NCI-H526 (cell line): ENCODE measurements around the gene DMBT1.
"Not testable (repeated sequence)": the region's sequence is repeated elsewhere in the genome, so short reads cannot be mapped to it uniquely, and the experiment has no call there.

Experiments
- DNase-seq, 2 experiments: peaks; one replicate each; lab custom pipeline; 2025; lab: John Stamatoyannopoulos, UW

The DMBT1 gene

DNA sequence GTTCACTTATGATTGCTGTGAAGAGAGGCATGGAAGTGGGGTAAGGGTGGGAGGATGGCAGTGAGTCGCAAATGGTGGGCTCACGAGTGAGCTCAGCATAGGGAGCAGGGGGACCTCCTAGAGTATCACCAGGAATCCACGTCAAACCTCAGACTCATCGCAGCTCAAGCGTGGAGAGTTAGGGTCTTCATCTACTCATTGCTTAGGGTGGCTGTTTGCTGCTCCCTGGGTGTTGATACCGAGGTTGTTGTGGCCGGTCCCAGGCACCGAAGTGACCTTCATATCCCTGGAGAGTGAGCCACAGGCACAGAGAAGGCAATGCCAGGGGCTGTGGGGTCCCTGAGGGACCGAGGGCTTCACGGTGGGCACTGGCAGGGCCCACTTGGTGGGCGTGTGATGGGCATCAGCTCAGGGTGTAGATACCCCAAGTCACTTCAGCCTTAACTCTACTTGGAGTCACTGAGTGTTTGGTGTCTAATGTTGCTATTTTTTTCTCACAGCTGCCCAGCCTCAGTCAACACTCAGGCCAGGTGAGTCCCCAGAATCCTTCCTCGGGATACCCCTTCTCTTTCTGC, 16.8 kb downstream of the DMBT1 start:
- no peak for DNase-seq

DNA sequence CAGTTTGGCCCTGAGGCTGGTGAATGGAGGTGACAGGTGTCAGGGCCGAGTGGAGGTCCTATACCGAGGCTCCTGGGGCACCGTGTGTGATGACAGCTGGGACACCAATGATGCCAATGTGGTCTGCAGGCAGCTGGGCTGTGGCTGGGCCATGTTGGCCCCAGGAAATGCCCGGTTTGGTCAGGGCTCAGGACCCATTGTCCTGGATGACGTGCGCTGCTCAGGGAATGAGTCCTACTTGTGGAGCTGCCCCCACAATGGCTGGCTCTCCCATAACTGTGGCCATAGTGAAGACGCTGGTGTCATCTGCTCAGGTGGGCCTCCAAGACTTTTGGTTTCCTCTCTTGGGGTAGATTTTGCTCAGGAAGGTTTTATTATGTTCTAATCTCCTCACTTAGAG, 25.5 kb downstream of the DMBT1 start:
- DNase-seq, result not testable (repeated sequence)

DNA sequence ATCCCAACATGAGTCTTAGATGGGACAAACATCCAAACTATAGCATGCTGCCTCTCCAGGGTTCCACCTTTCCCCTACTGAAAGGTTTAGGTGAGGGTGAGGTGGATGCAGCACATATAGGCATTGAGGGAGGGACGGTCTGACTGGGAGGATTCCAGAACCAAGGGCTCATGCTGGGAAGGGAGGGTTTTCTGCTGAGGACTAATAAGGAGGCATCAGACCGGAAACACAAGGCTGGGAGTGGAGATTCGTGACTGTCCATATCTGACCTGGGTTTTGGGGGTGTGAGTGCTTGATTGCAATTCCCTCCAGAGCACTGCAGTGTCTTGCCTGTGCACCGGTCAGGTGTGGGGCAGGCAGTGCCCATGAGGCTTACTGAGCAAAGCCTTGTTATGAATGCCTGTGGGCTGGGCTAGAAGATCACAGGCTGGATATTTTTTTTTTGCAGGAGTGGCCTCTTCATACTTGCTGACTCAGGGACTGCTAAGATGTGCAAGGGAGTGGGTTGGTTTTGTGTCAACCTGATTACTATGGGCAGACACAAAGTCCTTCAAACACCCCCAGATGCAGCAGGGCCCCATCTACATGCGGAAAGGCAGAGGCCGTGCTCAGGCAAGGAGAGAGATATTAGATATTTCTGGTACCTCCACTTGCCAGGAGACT, 26.7 kb downstream of the DMBT1 start:
- DNase-seq, result no peak

DNA sequence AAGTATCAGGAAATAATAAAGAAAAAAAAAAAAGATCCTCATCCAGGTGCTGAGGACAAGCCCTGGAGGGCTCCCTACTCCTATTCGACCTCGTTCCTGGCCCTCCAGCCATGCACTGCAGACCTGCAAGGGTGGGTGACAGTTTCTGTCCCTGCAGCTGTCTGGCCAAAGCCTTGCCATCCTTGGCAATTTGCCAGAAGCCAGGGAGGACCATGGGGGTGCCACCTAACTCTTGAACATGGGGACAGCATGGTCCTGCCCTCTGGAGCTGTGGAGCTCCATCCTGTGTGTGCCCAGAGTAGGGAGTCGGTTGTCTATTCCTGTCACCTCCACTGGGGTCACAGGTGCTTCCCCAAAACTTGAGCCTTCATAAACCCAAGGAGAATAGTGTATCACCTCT, 27.8 kb downstream of the DMBT1 start:
- DNase-seq, result no peak

DNA sequence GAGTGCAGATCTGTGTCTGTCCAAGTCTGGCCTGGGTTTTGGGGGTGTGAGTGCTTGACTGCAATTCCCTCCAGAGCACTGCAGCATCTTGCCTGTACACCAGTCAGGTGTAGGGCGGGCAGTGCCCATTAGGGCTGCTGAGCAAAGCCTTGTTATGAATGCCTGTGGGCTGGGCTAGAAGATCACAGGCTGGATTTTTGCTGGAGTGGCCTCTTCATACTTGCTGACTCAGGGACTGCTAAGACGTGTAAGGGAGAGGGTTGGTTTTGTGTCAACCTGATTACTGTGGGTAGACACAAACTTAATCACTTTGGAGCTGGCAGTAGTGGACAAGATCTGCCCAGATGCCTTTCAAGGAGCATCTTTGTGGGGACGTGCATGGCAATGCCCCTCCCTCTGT, 29.6 kb downstream of the DMBT1 start:
- no peak for DNase-seq

DNA sequence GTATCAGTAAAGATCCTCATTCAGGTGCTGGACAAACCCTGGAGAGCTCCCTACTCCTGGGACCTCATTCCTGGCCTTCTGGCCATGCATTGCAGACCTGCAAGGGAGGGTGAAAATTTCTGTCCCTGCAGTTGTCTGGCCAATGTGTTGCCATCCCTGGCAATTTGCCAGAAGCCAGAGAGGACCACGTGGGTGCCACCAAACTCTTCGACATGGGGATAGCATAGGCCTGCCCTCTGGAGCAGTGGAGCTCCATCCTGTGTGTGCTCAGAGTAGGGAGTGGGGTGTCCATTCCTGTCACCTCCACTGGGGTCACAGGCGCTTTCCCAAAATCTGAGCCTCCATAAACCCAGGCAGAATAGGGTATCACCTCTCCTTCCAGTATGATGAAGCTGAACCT, 31.2 kb downstream of the DMBT1 start:
- no peak for DNase-seq

DNA sequence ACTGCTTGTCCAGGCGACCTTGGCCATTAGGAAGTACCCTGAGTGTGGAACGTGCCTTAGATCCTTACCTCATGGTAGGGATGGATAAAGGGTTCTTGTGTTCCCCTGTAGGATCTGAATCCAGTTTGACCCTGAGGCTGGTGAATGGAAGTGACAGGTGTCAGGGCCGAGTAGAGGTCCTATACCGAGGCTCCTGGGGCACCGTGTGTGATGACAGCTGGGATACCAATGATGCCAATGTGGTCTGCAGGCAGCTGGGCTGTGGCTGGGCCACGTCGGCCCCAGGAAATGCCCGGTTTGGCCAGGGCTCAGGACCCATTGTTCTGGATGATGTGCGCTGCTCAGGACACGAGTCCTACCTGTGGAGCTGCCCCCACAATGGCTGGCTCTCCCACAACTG, 31.6 kb downstream of the DMBT1 start:
- no peak for DNase-seq

DNA sequence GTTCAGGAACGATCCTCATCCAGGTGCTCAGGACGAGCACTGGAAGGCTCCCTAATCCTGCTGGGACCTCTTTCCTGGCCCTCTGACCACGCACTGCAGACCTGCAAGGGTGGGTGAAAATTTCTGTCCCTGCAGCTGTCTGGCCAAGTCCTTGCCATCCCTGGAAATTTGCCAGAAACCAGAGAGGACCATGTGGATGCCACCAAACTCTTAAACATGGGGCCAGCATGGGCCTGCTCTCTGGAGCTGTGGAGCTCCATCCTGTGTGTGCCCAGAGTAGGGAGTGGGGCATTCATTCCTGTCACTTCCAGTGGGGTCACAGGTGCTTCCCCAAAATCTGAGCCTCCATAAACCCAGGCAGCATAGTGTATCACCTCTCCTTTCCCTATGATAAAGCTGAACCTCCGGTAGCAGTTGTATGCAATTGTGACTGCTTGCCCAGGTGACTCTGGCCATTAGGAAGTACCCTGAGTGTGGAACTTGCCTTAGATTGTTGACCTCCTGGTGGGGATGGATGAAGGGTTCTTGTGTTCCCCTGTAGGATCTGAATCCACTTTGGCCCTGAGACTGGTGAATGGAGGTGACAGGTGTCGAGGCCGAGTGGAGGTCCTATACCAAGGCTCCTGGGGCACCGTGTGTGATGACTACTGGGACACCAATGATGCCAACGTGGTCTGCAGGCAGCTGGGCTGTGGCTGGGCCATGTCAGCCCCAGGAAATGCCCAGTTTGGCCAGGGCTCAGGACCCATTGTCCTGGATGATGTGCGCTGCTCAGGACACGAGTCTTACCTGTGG, 57.1 kb downstream of the DMBT1 start:
- DNase-seq, result no peak

DNA sequence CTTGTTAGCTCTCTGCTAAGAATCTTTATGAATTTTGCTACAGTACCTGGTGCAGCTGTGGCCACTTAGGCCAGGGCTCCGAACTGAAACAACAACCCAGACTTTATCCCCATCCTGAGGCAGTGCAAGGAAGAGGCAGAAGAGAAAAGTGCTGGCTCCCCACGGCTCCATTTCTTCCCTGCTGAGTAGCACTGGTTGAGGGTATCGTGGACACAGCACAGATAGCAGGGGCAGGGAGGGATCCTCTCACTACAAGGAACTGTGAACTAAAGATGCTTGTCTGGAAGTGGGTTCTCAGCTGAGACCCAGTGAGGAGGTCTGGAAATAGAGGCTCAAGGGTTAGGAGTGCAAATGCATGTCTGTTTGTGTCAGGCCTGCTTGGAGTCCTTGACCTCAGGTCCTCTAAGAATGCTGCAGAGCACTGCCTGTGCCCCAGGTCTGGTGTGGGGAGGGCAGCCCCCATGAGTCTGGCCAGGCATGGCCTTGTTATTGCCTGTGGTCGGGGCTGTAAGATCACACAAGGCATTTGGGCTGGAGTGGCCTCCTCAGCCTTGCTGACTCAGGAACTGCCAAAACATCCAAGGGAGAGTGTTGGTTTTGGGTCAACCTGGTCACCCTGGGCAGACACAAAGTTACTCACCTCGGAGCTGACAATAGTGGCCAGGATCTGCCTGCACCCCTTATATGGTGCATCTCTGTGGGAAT, 58.1 kb downstream of the DMBT1 start:
- no peak for DNase-seq

DNA sequence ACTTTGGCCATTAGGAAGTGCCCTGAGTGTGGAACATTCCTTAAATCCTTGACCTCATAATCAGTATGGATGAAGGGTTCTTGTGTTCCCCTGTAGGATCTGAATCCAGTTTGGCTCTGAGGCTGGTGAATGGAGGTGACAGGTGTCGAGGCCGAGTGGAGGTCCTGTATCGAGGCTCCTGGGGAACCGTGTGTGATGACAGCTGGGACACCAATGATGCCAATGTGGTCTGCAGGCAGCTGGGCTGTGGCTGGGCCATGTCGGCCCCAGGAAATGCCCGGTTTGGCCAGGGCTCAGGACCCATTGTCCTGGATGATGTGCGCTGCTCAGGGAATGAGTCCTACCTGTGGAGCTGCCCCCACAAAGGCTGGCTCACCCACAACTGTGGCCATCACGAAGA, 60.4 kb downstream of the DMBT1 start:
- not testable (repeated sequence) for DNase-seq

DNA sequence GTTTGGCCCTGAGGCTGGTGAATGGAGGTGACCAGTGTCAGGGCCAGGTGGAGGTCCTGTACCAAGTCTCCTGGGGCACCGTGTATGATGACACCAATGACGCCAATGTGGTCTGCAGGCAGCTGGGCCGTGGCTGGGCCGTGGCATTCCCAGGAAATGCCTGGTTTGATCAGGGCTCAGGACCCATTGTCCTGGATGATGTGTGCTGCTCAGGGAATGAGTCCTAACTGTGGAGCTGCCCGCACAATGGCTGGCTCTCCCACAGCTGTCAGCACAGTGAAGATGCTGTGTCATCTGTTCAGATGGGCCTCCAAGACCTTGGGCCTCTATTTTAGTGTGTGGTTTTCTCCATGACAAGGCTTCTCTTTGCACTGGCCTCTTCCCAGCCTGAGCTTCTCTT, 64.0 kb downstream of the DMBT1 start:
- no peak for DNase-seq

DNA sequence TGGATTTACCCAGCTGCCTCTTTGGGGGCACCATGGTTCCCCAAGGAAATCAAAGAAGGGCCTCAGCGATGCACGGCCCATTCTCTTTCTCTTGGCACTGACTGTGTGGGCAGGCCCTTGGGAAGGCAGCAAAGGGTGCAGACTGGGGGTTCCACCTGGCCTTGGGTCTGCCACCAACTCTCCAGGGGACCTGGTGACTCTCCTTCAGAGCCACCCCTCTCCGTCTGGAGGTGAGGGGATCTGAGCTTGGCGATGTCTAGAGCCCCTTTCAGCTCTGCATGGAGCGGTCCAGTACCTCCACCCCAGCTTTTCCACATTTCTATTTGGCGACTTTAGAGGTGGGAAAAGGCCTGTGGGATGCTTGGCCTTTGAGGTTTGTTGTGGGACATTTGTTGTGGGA, 70.0 kb downstream of the DMBT1 start:
- no peak for DNase-seq

DNA sequence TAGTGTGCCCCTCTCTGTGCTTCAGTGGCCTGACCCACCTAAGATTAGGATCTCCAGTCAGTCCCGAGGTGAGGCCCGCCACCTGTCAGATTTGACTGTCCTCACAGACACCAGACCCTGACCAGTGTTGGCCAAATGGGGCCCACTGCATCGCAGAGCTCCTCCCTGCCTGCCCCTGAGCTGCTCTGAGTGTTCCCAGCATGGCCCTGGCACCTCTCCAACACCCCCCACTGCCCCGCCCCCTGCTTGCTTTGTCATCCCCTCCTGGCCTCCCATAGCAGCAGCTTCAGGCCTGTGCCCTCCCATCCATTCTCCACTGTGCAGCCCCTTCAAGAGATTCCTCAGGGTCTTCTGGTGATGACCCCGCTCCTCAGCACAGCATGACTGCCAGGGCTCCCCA, 71.5 kb downstream of the DMBT1 start:
- DNase-seq, result no peak

DNA sequence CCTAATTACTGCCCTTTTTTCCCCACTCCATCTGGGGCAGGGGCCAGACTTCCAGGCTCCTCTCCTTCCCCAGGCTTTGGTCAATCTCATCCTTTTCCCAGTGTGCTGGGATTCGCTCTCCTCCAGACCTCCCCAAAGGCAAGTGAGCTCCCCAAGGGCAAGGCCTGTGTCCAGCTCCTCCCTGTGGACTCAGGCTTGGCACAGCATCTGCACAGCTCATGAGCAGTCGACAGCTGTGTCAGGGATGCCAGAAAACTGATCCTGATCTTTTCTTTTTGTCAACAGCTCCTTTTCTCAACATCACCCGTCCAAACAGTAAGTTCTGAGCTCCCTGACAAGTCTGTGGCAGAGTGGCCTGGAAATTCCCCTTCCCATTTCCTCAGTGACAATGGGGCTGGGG, 72.0 kb downstream of the DMBT1 start:
- DNase-seq, result no peak

DNA sequence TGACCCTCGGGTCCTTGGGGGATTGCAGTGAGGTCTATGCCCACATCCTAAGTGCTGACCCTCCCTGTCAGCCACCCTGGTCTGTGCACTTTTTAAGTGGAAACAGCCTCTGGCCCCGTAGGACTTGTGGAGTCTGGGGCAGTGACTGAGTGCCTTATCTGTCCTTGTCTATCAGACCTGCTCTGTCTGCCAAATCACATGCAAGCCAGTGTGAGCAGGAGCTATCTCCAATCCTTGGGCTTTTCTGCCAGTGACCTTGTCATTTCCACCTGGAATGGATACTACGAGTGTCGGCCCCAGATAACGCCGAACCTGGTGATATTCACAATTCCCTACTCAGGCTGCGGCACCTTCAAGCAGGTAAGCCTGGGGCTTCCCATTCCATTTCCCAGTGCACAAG, 76.4 kb downstream of the DMBT1 start:
- no peak for DNase-seq

DNA sequence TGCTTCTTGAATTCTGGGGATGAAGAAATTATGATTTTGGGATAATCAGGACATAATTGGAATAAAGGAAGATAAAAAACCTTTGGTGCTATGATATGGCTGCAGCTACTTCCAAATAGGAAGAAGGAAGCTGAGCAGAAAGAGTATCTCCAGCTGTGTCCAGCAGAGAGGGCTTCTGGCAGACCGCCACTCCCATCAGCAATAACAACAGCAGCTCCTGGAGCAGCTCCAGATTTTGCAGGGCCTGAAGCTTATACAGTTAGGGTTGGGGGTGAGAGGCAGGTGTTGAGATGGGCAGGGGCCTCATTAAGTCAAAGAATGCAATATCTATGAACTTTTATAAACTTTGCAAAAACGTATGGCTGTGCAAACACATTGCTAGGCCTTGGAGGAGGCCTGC, 76.8 kb downstream of the DMBT1 start:
- no peak for DNase-seq

DNA sequence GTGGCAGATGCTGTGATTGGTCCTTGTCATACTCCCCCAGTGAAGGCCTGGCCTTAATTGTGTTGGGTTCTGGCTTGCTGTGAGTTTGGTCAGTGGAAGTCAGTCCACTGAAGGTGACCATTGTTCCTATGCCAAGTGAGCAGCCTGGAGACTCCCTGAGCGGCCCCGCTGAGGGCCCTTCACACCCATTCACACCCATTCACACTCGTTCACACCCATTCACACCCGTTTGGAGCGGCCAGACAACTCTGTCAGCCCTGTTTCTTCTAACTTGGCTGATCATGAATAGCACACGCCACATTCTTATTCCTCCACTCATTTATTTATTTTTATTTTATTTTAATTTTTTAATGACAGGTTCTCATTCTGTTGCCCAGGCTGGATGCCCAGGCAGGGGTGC, 77.6 kb downstream of the DMBT1 start:
- DNase-seq, result no peak

DNA sequence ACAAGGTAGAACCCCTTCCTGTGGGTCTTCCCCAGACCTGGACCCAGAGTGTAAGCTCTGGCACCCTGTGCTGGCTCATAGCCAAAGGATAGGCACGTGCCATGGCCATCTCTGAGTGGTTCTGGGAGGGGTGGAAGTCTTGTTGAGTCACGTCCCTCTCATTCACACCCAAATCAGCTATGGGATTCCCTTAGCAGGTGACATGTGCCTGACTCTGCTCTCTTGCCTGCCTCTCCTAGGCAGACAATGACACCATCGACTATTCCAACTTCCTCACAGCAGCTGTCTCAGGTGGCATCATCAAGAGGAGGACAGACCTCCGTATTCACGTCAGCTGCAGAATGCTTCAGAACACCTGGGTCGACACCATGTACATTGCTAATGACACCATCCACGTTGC, 79.2 kb downstream of the DMBT1 start:
- DNase-seq, result no peak

DNA sequence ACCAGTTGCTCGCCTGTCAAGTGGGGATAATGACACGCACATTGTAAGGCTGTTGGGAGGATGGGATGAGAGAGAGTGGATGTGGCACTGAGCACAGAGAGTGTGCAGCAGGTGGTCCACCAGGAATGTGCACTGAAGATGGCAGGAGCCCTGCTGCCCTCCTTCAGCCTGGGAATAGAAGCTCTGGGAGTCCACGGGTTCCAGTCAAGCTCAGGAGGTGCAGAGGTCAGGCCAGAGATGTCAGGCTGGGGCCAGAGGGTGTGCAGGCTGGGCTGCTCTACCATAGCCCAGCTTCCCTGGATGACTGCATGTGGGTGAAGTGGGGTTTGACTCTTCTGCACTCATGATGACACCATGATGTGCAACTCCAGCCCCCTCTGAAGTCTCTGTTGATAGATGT, 80.4 kb downstream of the DMBT1 start:
- DNase-seq, result no peak

DNA sequence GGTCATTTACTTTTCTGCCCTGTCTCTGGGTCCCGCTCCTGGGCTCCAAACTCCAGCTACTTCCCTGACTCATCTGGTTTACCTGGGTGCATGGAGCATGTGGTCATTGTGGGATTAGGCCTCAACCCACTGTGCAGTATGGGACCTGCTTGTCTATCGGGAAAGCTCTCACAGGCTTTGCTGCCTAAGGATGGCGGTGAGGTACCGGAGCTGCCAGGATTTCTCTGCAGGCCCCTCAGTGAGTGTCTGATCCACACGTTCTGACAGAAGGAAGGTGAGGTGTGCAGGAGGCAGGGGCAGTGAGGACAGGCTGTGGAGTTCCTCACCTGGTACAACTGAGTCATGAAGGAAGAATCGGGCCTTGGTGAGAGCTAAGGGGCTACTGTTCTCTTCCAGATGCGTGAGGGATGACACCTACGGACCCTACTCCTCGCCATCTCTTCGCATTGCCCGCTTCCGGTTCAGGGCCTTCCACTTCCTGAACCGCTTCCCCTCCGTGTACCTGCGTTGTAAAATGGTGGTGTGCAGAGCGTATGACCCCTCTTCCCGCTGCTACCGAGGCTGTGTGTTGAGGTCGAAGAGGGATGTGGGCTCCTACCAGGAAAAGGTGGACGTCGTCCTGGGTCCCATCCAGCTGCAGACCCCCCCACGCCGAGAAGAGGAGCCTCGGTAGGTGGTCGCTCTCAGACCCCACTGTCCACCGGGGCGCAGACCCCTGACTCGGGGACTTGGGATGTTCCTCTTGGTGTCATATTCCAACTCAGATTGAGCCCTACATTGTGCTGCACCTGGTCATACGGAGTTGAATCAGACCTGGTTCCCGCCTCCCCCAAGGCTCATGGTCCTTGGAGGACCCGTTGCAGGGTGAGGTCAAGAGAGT, 82.4 kb downstream of the DMBT1 start:
- DNase-seq, result no peak

DNA sequence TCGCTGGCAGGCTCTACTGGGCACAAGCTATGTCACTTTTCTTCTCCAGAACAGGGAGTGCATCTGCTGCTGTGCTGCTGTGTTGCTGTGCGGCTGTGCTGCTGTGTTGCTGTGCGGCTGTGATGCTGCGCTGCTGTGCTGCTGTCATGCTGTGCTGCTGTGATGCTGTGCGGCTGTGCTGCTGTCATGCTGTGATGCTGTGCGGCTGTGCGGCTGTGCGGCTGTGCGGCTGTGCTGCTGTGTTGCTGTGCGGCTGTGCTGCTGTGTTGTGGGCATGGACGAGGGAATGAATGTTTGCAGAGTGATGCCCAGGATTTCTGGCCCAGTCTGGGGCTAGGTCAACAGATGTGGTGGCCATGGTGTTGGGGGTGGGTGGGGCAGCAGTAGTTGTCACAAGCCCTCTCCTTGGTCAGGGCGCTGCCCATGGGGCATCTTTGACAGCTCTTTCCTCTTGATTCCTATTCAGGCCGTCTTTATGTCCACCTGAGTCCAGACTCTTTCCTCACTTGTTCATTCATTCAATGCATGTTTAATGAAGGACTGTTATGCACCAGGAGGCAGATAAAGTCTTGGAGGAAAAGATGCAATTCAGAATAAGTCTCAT, 83.5 kb downstream of the DMBT1 start:
- DNase-seq, result no peak
